KMS-11 (cell line): ENCODE data around the gene NMNAT1.

Experiments
- H2AFZ ChIP-seq: fragments of 200-600 bp; sonication (generic); 2 replicates; pipeline ENCODE4 v1.6.1; 2016; ENCODE audit warnings: antibody characterized with exemption, mixed run types, low read depth
- H3K27ac ChIP-seq: fragments of 200-600 bp; sonication (generic); 2 replicates; pipeline ENCODE4 v1.6.1; 2016; ENCODE audit warnings: mild to moderate bottlenecking, mixed run types
- H3K27me3 ChIP-seq: fragments of 200-600 bp; sonication (generic); 2 replicates; pipeline ENCODE4 v1.6.1; 2017; ENCODE audit warnings: mild to moderate bottlenecking, low read depth, mixed run types, moderate library complexity; ENCODE audit not compliant: insufficient read depth
- H3K36me3 ChIP-seq: fragments of 200-600 bp; sonication (generic); 2 replicates; pipeline ENCODE4 v1.6.1; 2017; ENCODE audit warnings: mild to moderate bottlenecking, mixed run types; ENCODE audit not compliant: insufficient read depth
- H3K4me1 ChIP-seq: fragments of 200-600 bp; sonication (generic); 2 replicates; pipeline ENCODE4 v1.6.1; 2016; ENCODE audit warnings: mild to moderate bottlenecking, low read depth, mixed run types; ENCODE audit not compliant: poor library complexity, severe bottlenecking
- H3K4me2 ChIP-seq: fragments of 200-600 bp; sonication (generic); 2 replicates; pipeline ENCODE4 v1.7.0; 2016; ENCODE audit warnings: mild to moderate bottlenecking, mixed run types
- H3K4me3 ChIP-seq: fragments of 200-600 bp; sonication (generic); IDR thresholded peaks from 2 replicates; pipeline ENCODE4 v1.6.1; 2017; ENCODE audit warnings: low read depth, low read length, mixed read lengths; ENCODE audit not compliant: insufficient read depth
- H3K79me2 ChIP-seq: fragments of 200-600 bp; sonication (generic); 2 replicates; pipeline ENCODE4 v1.6.1; 2016; ENCODE audit warnings: low read depth, mixed run types; ENCODE audit not compliant: insufficient read depth
- H3K9ac ChIP-seq: fragments of 200-600 bp; sonication (generic); 2 replicates; pipeline ENCODE4 v1.6.1; 2016; ENCODE audit warnings: mild to moderate bottlenecking, mixed run types
- H4K20me1 ChIP-seq: fragments of 200-600 bp; sonication (generic); 2 replicates; pipeline ENCODE4 v1.6.1; 2016; ENCODE audit warnings: mild to moderate bottlenecking, mixed run types; ENCODE audit not compliant: insufficient read depth
- CTCF ChIP-seq: fragments of 200-600 bp; sonication (generic); conservative IDR thresholded peaks from 2 replicates; pipeline ENCODE4 v1.6.1; 2017; ENCODE audit warnings: low read depth, mild to moderate bottlenecking, antibody characterized with exemption, low read length, moderate library complexity, mixed read lengths

NMNAT1 gene

GRCh38 chr1:9902060-9902452, 41.2 kb upstream of the NMNAT1 start:
- H3K4me3 ChIP-seq, result no peak overlapping the region
- no peak overlapping the region for H3K4me2 ChIP-seq
- no peak overlapping the region for H2AFZ ChIP-seq
- no peaks in the 10 kb centered on the region for H3K79me2 ChIP-seq
- TF ChIP-seq CTCF, result no peak
- H3K9ac ChIP-seq, result no peak overlapping the region
- H3K27me3 ChIP-seq, result no peaks in the 10 kb centered on the region
- H3K36me3 ChIP-seq, result no peaks in the 10 kb centered on the region
- H4K20me1 ChIP-seq, result no peaks in the 10 kb centered on the region
- no peaks in the 10 kb centered on the region for H3K4me1 ChIP-seq
- no peak overlapping the region for H3K27ac ChIP-seq

GRCh38 chr1:9903801-9904527, 39.3 kb upstream of the NMNAT1 start:
- no peak overlapping the region for H3K27ac ChIP-seq
- H3K36me3 ChIP-seq, result no peaks in the 10 kb centered on the region
- H3K4me3 ChIP-seq, result no peak overlapping the region
- no peak overlapping the region for H3K4me2 ChIP-seq
- H3K4me1 ChIP-seq, result peaks cover 11% of the 10 kb centered on the region
- no peaks in the 10 kb centered on the region for H4K20me1 ChIP-seq
- no peak for TF ChIP-seq CTCF
- H3K27me3 ChIP-seq, result no peaks in the 10 kb centered on the region
- H3K79me2 ChIP-seq, result no peaks in the 10 kb centered on the region
- no peak overlapping the region for H2AFZ ChIP-seq
- H3K9ac ChIP-seq, result no peak overlapping the region

- no peak overlapping the region for H3K9ac ChIP-seq
- no peak overlapping the region for H3K4me3 ChIP-seq
- H2AFZ ChIP-seq, result no peak overlapping the region
- no peaks in the 10 kb centered on the region for H3K27me3 ChIP-seq
- no peaks in the 10 kb centered on the region for H3K79me2 ChIP-seq
- H3K36me3 ChIP-seq, result no peaks in the 10 kb centered on the region
- no peak for TF ChIP-seq CTCF
- H3K27ac ChIP-seq, result no peak overlapping the region
- H3K4me2 ChIP-seq, result no peak overlapping the region
- H3K4me1 ChIP-seq, result peaks cover 15% of the 10 kb centered on the region
- H4K20me1 ChIP-seq, result no peaks in the 10 kb centered on the region
These were observed 38.7 kb upstream of the NMNAT1 start for GRCh38 chr1:9904596-9904995.

- H3K4me1 ChIP-seq, result peaks cover 15% of the 10 kb centered on the region
These were observed 38.3 kb upstream of the NMNAT1 start for GRCh38 chr1:9905010-9905409.

More at GRCh38 chr1:9905010-9905409, 38.3 kb upstream of the NMNAT1 start:
- no peaks in the 10 kb centered on the region for H4K20me1 ChIP-seq
- no peaks in the 10 kb centered on the region for H3K36me3 ChIP-seq
- no peaks in the 10 kb centered on the region for H3K79me2 ChIP-seq
- no peak overlapping the region for H3K4me3 ChIP-seq
- H2AFZ ChIP-seq, result no peak overlapping the region
- no peak overlapping the region for H3K4me2 ChIP-seq
- no peak for TF ChIP-seq CTCF
- no peak overlapping the region for H3K27ac ChIP-seq
- H3K27me3 ChIP-seq, result no peaks in the 10 kb centered on the region
- H3K9ac ChIP-seq, result no peak overlapping the region
